Measurements from ENCODE around the gene RRP8.
A peak's percentile ranks its signal among the peaks of the same experiment; 100 is the strongest.

Gene RRP8

DNA sequence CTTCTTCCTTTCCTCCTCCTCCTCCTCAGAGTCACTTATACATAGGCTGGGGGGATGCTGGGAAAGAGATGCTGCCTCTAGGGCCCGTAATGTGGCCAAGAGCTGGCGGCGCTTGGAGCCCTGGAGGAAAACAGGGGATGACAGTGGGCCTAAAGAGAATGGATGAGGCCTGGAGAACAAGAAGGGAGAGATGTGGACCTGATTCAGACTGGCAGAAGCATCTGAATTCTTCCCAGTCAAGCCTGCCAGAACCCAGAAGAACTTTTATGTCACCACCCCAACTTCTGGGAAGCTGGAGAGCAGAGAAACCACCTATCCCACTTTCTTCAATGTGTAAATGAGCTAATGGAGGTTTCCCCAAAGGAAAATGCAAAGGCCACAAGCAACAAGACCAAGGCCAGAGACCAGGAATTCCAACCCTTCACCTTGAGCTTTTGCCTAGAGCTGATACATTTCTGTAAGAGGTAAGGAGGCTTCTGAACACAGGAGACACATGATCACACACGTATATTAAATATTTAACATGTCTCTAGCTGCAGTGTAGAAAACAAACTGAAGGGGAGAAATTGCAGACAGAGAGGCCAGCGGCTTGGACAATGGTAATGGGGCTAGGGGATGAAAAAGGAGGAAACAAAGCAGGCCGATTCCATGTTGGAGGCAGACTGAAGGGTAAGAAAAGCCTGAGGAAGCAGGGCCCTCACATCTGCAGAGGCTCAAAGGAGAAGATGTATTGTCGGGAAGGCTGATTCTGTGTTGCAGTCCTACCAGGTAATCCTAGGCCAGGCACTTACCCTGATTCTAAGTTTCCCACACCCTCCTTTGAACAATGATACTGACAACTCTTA is 1.1 kb downstream of the RRP8 start:
- Histone ChIP-seq H3K27ac (ENCODE audit: insufficient read depth in 1 of 2, low read depth in 1 of 2, low read length in 2 of 2, poor library complexity in 1 of 2, severe bottlenecking in 2 of 2) (peak overlapping the region; percentile 71 to 87), H3K4me1 (ENCODE audit: control extremely low read depth in 1 of 4, control insufficient read depth in 4 of 4, insufficient read depth in 4 of 4, low read length in 3 of 4) (peaks cover 29 to 55% (median 44%) of the 10 kb centered on the region in 4 experiments), H3K36me3 (ENCODE audit: control insufficient read depth in 4 of 4, insufficient read depth in 4 of 4, low read length in 3 of 4) (peaks cover 26 to 45% (median 40%) of the 10 kb centered on the region in 4 experiments), H3K27me3 (replicated peaks in 2 of 5; ENCODE audit: control insufficient read depth in 4 of 5, insufficient read depth in 5 of 5, low read length in 4 of 5) (no peaks in the 10 kb centered on the region), H3K4me3 (ENCODE audit: control insufficient read depth in 1 of 7, extremely low read depth in 1 of 7, insufficient read depth in 4 of 7, low read depth in 2 of 7, low read length in 6 of 7) (peak overlapping the region; percentile 10 to 97 (median 86)), H3K9me3 (ENCODE audit: control extremely low read depth in 1 of 5, control insufficient read depth in 4 of 5, insufficient read depth in 2 of 5, low read depth in 1 of 5, low read length in 4 of 5) (no peaks in the 10 kb centered on the region)
- 31% methylated on average over 2 of the region's 7 CpGs for WGBS (ENCODE audit: insufficient coverage)
- POLR2A ChIA-PET, result interaction anchor here (1.0 kb wide), 1 partner anchor 9 kb away, joined by 4 read pairs; the partner anchor contains the start of gene TAF10
- CTCF ChIA-PET, result interaction anchor here (1.2 to 2.2 kb wide), 5 partner anchors 8 to 81 kb away, joined by 3 to 7 read pairs (median 4); partner anchors contain the start of gene MRPL17
- no peak for DNase-seq

DNA sequence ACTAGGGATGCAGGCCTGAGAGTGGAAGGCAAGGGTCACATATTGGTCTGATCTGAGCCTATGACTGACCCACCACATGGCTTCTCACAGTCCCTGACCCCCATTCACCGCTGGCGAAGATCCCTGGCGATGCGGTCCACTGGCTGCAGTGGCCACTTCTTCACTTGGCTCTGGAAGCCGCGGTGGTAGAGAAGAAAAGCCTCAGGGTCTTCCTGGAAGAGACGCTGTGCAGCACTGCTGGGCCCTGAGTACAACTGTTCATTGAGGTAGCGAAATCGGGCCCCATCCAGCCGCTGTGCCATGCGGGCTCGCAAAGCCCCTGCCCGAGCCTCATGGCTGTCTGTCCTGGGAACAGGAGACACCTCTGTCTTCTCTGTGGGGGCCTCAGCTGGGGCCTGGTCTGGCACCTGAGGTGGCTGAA is 2.4 kb downstream of the RRP8 start:
- no peak for DNase-seq
- CTCF ChIA-PET, result no interaction called here
- H3K4me1 ChIP-seq (ENCODE audit: control extremely low read depth in 1 of 4, control insufficient read depth in 4 of 4, insufficient read depth in 4 of 4, low read length in 3 of 4), result peaks cover 20 to 42% (median 32%) of the 10 kb centered on the region in 4 experiments
- over 99% methylated on average over 13 of the region's 13 CpGs for WGBS (ENCODE audit: insufficient coverage)
- no peak overlapping the region for H3K4me3 ChIP-seq (ENCODE audit: control insufficient read depth in 1 of 7, extremely low read depth in 1 of 7, insufficient read depth in 4 of 7, low read depth in 2 of 7, low read length in 6 of 7)
- peak overlapping the region in 1 of 2 experiments; percentile 87 for H3K27ac ChIP-seq (ENCODE audit: insufficient read depth in 1 of 2, low read depth in 1 of 2, low read length in 2 of 2, poor library complexity in 1 of 2, severe bottlenecking in 2 of 2)
- H3K9me3 ChIP-seq (ENCODE audit: control extremely low read depth in 1 of 5, control insufficient read depth in 4 of 5, insufficient read depth in 2 of 5, low read depth in 1 of 5, low read length in 4 of 5), result no peaks in the 10 kb centered on the region
- H3K36me3 ChIP-seq (ENCODE audit: control insufficient read depth in 4 of 4, insufficient read depth in 4 of 4, low read length in 3 of 4), result peaks cover 30 to 56% (median 49%) of the 10 kb centered on the region in 4 experiments
- POLR2A ChIA-PET, result no interaction called here
- no peaks in the 10 kb centered on the region for H3K27me3 ChIP-seq (replicated peaks in 2 of 5; ENCODE audit: control insufficient read depth in 4 of 5, insufficient read depth in 5 of 5, low read length in 4 of 5)

DNA sequence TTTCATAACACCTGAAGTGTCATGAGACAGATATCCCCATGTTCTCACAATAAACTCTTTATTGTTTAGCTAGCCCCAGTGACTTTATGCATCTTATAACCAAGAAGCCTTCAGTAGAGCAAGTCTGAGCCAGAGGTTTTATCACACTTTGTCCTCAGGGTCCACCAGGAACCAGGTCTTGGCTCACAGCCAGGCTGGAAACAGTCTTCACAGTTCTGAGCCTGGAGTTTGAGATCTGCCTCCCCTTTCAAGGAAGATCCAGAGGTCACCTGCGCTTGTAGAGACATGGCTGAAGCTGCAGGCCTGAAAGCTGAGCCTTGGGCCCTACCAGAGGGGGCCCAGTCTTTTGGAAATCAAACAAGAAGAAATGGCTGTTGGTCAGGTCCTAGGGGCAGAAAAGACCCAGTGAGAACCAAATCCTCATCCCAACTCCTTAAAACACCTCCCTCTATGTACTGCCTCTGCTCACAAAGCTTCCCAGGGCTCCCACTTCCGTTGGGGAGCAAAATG is 3.5 kb downstream of the RRP8 start:
- Histone ChIP-seq H3K36me3 (ENCODE audit: control insufficient read depth in 4 of 4, insufficient read depth in 4 of 4, low read length in 3 of 4) (peaks cover 30 to 62% (median 52%) of the 10 kb centered on the region in 4 experiments), H3K9me3 (ENCODE audit: control extremely low read depth in 1 of 5, control insufficient read depth in 4 of 5, insufficient read depth in 2 of 5, low read depth in 1 of 5, low read length in 4 of 5) (no peaks in the 10 kb centered on the region), H3K27ac (ENCODE audit: insufficient read depth in 1 of 2, low read depth in 1 of 2, low read length in 2 of 2, poor library complexity in 1 of 2, severe bottlenecking in 2 of 2) (no peak overlapping the region), H3K4me3 (ENCODE audit: control insufficient read depth in 1 of 7, extremely low read depth in 1 of 7, insufficient read depth in 4 of 7, low read depth in 2 of 7, low read length in 6 of 7) (no peak overlapping the region), H3K4me1 (ENCODE audit: control extremely low read depth in 1 of 4, control insufficient read depth in 4 of 4, insufficient read depth in 4 of 4, low read length in 3 of 4) (peaks cover 14 to 33% (median 23%) of the 10 kb centered on the region in 4 experiments), H3K27me3 (replicated peaks in 2 of 5; ENCODE audit: control insufficient read depth in 4 of 5, insufficient read depth in 5 of 5, low read length in 4 of 5) (no peaks in the 10 kb centered on the region)
- WGBS (ENCODE audit: insufficient coverage), result 86% methylated on average over 1 of the region's 2 CpGs
- CTCF ChIA-PET, result interaction anchor here (0.7 to 1.2 kb wide), 3 partner anchors 13 to 67 kb away, joined by 3 read pairs; partner anchors contain the start of gene TAF10
- no peak for DNase-seq
- POLR2A ChIA-PET, result interaction anchor here (0.6 to 0.8 kb wide), 2 partner anchors 12 to 908 kb away, joined by 3 read pairs; partner anchors contain the start of gene TAF10

DNA sequence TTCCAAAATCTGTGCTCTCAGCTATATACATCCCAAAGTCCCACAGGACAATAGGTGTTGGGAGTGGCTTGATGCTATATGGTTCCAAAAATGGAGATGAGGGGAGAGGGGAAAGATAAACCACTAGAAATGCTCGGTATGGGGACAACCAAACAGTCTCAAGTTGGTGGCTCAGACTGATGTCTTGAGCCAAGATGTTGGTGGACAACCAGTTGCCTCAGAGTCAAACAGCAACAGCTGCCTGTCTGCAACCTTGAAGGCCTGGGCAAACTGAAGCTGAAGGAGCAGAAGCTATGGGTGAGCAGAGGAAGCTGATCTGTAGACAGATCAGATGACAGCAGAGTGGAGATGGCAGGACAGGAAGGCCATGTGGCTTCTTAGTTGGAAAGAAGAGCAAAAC is 4.0 kb downstream of the RRP8 start:
- 100% methylated on average over 1 of the region's 1 CpG for WGBS (ENCODE audit: insufficient coverage)
- H3K36me3 ChIP-seq (ENCODE audit: control insufficient read depth in 4 of 4, insufficient read depth in 4 of 4, low read length in 3 of 4), result peaks cover 30 to 66% (median 53%) of the 10 kb centered on the region in 4 experiments

DNA sequence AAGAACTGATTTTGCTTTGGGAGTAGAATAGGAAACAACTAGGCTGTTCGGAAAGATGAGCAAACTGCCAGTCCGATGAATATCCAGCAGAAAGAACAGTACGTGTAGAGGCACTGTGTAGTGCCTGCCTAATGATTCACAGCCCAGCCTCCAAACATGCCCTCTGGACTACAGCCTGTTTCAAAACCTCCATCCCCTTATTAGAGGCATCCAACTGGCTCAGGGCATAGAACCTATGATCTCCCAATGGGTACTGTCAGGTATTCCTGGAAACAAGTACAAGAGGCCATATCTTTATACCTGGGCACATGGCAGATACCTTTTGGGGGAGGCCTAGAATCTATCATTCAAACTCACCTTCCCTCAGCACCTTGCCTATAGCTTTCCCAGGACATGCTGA is 4.9 kb downstream of the RRP8 start:
- 100% methylated on average over 3 of the region's 3 CpGs for WGBS (ENCODE audit: insufficient coverage)
- ChIA-PET POLR2A (no interaction called here), CTCF (interaction anchor here (0.5 to 1.4 kb wide), 3 partner anchors 22 to 85 kb away, joined by 3 to 4 read pairs (median 4); partner anchors contain the start of gene MRPL17)

More for the DNA sequence above, 4.0 kb downstream of the RRP8 start:
- Histone ChIP-seq H3K4me3 (ENCODE audit: control insufficient read depth in 1 of 7, extremely low read depth in 1 of 7, insufficient read depth in 4 of 7, low read depth in 2 of 7, low read length in 6 of 7) (no peak overlapping the region), H3K27ac (ENCODE audit: insufficient read depth in 1 of 2, low read depth in 1 of 2, low read length in 2 of 2, poor library complexity in 1 of 2, severe bottlenecking in 2 of 2) (no peak overlapping the region), H3K27me3 (replicated peaks in 2 of 5; ENCODE audit: control insufficient read depth in 4 of 5, insufficient read depth in 5 of 5, low read length in 4 of 5) (no peaks in the 10 kb centered on the region), H3K9me3 (ENCODE audit: control extremely low read depth in 1 of 5, control insufficient read depth in 4 of 5, insufficient read depth in 2 of 5, low read depth in 1 of 5, low read length in 4 of 5) (no peaks in the 10 kb centered on the region), H3K4me1 (ENCODE audit: control extremely low read depth in 1 of 4, control insufficient read depth in 4 of 4, insufficient read depth in 4 of 4, low read length in 3 of 4) (peaks cover 10 to 32% (median 19%) of the 10 kb centered on the region in 4 experiments)
- CTCF ChIA-PET, result interaction anchor here (1.0 to 1.4 kb wide), 3 partner anchors 13 to 84 kb away, joined by 3 to 4 read pairs (median 3); partner anchors contain the start of genes MRPL17 and TAF10
- DNase-seq, result no peak
- POLR2A ChIA-PET, result interaction anchor here (0.8 kb wide), 1 partner anchor 13 kb away, joined by 3 read pairs; the partner anchor contains the start of gene TAF10

DNA sequence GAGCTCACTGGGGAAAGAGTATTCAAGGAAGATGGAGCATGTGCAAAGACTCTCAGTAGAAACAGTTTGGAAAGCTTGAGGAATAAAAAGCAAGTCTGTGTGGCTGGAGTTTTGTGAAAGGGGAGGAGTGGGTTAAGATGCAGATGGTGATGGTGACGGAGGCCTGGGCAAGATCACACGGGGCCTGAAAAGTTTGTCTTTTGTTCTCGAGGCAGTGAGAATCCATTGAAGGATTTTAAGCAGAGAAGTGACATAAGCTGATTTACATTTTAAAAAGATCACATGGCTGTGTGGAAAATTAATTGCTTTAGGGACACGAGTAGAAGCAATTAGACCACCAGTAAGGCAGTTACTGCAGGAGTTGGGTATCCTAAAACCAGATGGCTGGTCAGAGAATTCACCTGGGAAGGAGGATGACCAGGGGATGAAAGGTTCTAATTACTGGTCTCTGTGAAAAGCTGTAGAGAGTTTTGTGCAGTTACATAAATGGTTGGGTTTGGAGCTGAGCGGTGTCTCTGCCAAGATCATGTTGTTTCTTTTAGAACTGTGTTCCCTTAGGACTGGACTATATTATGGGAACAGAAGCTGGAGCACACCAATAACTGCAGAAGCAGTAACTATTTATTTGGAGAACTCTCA is 7.1 kb downstream of the RRP8 start:
- Histone ChIP-seq H3K27ac (ENCODE audit: insufficient read depth in 1 of 2, low read depth in 1 of 2, low read length in 2 of 2, poor library complexity in 1 of 2, severe bottlenecking in 2 of 2) (no peak overlapping the region), H3K4me1 (ENCODE audit: control extremely low read depth in 1 of 4, control insufficient read depth in 4 of 4, insufficient read depth in 4 of 4, low read length in 3 of 4) (peaks cover 0 to 20% (median 9%) of the 10 kb centered on the region in 4 experiments), H3K9me3 (ENCODE audit: control extremely low read depth in 1 of 5, control insufficient read depth in 4 of 5, insufficient read depth in 2 of 5, low read depth in 1 of 5, low read length in 4 of 5) (no peaks in the 10 kb centered on the region), H3K4me3 (ENCODE audit: control insufficient read depth in 1 of 7, extremely low read depth in 1 of 7, insufficient read depth in 4 of 7, low read depth in 2 of 7, low read length in 6 of 7) (no peak overlapping the region), H3K36me3 (ENCODE audit: control insufficient read depth in 4 of 4, insufficient read depth in 4 of 4, low read length in 3 of 4) (peaks cover 35 to 76% (median 54%) of the 10 kb centered on the region in 4 experiments), H3K27me3 (replicated peaks in 2 of 5; ENCODE audit: control insufficient read depth in 4 of 5, insufficient read depth in 5 of 5, low read length in 4 of 5) (no peaks in the 10 kb centered on the region)
- ChIA-PET POLR2A (no interaction called here), CTCF (interaction anchor here (0.9 to 2.6 kb wide), 7 partner anchors 16 to 72 kb away, joined by 3 to 7 read pairs (median 5); partner anchors contain the start of genes TAF10 and TPP1)
- no peak for DNase-seq
- WGBS (ENCODE audit: insufficient coverage), result 94% methylated on average over 5 of the region's 5 CpGs

More for the DNA sequence above, 4.9 kb downstream of the RRP8 start:
- Histone ChIP-seq H3K36me3 (ENCODE audit: control insufficient read depth in 4 of 4, insufficient read depth in 4 of 4, low read length in 3 of 4) (peaks cover 30 to 70% (median 54%) of the 10 kb centered on the region in 4 experiments), H3K4me1 (ENCODE audit: control extremely low read depth in 1 of 4, control insufficient read depth in 4 of 4, insufficient read depth in 4 of 4, low read length in 3 of 4) (peaks cover 9 to 32% (median 21%) of the 10 kb centered on the region in 4 experiments), H3K27me3 (replicated peaks in 2 of 5; ENCODE audit: control insufficient read depth in 4 of 5, insufficient read depth in 5 of 5, low read length in 4 of 5) (no peaks in the 10 kb centered on the region), H3K27ac (ENCODE audit: insufficient read depth in 1 of 2, low read depth in 1 of 2, low read length in 2 of 2, poor library complexity in 1 of 2, severe bottlenecking in 2 of 2) (no peak overlapping the region), H3K4me3 (ENCODE audit: control insufficient read depth in 1 of 7, extremely low read depth in 1 of 7, insufficient read depth in 4 of 7, low read depth in 2 of 7, low read length in 6 of 7) (no peak overlapping the region), H3K9me3 (ENCODE audit: control extremely low read depth in 1 of 5, control insufficient read depth in 4 of 5, insufficient read depth in 2 of 5, low read depth in 1 of 5, low read length in 4 of 5) (no peaks in the 10 kb centered on the region)
- DNase-seq, result no peak
